ENCODE measurements around the gene AASDH.

DNA sequence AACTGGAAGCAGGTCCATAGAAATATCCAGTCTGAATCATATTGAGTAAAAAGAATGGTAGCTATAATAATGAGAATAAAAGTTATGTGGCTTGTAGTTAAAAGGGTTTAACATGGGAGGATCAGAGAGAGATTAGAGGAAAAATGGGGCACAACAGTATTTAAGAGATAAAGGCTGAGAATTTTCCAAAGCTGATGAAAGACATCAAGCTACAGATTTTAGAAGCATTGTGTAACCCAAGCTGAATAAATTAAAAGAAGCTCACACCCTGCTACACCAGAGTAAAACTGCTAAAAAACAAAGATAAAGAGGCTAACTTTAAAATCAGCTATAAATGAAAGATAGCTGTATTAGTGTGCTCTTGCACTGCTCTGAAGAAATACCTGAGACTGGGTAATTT lies 94.2 kb downstream of the AASDH start:
- TF ChIP-seq GATA2 (IDR thresholded peaks at IDR 0.05; ENCODE audit: low read depth, low read length) (no peak), GATA3 (IDR thresholded peaks at IDR 0.05; ENCODE audit: low read depth, low read length) (no peak)
